ENCODE results near the gene PGGT1B.

DNA sequence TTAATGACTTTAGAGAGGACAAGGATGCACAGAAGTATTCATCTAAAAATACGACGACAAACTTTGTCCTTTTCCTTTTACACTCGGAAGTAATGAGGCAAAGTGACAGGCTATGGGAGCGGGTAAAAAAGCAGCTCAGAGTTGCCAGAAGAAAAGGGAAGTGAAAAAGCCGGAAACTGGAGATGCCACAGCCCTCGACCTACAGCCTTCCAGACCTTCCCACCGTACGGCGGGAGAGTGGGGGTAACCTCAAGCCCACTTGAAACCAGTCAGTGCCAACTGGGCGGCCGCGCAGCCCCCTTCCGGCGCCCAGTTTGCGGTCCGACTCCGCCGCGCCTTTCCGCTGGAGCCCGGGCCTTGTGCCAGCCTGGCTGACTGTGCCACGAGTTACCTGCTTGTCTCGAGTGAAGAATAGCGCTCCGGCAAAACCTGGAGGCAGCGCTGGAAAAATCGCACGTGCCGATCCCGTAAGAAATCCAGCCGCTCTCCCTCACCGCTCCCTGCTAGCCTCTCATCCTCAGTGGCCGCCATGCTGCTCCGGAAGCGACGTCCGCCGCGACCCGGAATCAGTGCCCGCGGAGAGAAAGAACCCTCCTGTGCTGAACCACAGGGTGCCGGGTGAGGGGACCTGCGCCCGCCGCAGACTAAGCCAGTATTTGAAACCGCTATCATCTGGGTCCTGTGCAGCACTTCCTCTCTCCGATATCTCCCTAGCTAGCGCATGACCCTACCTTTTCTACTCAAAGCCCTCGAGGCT lies at the start of gene PGGT1B:
- TF ChIP-seq, protein P1, sequence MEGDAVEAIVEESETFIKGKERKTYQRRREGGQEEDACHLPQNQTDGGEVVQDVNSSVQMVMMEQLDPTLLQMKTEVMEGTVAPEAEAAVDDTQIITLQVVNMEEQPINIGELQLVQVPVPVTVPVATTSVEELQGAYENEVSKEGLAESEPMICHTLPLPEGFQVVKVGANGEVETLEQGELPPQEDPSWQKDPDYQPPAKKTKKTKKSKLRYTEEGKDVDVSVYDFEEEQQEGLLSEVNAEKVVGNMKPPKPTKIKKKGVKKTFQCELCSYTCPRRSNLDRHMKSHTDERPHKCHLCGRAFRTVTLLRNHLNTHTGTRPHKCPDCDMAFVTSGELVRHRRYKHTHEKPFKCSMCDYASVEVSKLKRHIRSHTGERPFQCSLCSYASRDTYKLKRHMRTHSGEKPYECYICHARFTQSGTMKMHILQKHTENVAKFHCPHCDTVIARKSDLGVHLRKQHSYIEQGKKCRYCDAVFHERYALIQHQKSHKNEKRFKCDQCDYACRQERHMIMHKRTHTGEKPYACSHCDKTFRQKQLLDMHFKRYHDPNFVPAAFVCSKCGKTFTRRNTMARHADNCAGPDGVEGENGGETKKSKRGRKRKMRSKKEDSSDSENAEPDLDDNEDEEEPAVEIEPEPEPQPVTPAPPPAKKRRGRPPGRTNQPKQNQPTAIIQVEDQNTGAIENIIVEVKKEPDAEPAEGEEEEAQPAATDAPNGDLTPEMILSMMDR (IDR thresholded peaks at IDR 0.05): no peak
- TF ChIP-seq POLR2A (IDR thresholded peaks at IDR 0.05): peak in 1 of 2 donors; percentile 66

All from thyroid gland (tissue), 4 donors.